Islet precursor cell (in vitro differentiated cells): ENCODE measurements around the gene VRTN.
"Not testable (repeated sequence)": the region's sequence is repeated elsewhere in the genome, so short reads cannot be mapped to it uniquely, and the experiment has no call there.

ENCODE experiments used
- DNase-seq: peaks from one replicate; pipeline ENCODE4 v3.0.0-alpha.2; 2018

The VRTN gene

GRCh38 chr14:74349757-74350156 lies 1.5 kb downstream of the VRTN start:
- DNase-seq = no peak

GRCh38 chr14:74350211-74350927 lies 2.1 kb downstream of the VRTN start:
- no peak for DNase-seq

DNA sequence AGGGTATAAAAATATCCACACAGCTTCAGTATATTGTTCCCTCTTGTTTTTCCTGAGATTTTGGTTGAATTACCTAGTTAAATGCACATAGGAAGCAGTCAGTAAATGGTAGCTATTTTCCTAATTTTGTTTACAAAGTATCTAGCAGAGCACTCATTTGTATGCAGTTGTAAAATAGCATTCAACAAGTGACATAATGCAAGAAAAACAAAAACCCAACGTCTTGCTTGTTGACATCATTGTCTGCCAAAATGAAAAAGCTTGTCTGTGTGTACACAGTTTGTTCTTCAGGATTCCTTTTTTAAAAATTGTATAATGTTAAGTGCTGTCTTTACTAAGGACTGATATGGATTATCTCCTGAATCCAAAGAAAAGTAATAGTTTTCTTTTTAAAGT lies 2.7 kb downstream of the VRTN start:
- DNase-seq = no peak

- no peak for DNase-seq
Observed at GRCh38 chr14:74356892-74357575, 8.8 kb downstream of the VRTN start.

GRCh38 chr14:74357585-74357984 lies 9.3 kb downstream of the VRTN start:
- no peak for DNase-seq

DNA sequence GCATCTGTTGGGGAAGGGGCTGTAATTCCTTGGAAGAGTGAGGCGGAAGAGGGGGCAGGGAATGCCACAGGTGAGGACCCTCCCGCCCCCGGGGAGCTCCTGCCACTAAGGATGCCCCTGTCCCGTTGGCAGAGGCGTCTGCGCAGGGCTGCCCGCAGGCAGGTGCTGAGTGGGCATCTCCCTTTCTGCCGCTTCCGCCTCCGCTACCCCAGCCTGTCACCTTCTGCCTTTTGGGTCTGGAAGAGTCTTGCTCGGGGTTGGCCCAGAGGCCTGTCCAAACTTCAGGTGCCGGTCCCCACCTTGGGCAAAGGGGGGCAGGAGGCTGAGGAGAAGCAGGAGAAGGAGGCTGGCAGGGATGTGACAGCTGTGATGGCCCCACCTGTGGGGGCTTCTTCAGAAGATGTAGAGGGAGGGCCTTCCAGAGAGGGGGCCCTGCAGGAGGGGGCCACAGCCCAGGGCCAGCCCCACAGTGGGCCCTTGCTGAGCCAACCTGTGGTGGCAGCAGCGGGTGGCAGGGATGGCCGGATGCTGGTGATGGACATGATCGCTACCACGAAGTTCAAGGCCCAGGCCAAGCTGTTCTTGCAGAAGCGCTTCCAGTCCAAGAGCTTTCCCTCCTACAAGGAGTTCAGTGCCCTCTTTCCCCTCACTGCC lies 10.0 kb downstream of the VRTN start:
- DNase-seq = no peak

- no peak for DNase-seq
Observed at GRCh38 chr14:74360163-74360562, 11.9 kb downstream of the VRTN start.

- DNase-seq = peak; percentile 90
Observed at GRCh38 chr14:74362361-74362915, 14.2 kb downstream of the VRTN start.

GRCh38 chr14:74364271-74364880 lies 16.1 kb downstream of the VRTN start:
- no peak for DNase-seq

DNA sequence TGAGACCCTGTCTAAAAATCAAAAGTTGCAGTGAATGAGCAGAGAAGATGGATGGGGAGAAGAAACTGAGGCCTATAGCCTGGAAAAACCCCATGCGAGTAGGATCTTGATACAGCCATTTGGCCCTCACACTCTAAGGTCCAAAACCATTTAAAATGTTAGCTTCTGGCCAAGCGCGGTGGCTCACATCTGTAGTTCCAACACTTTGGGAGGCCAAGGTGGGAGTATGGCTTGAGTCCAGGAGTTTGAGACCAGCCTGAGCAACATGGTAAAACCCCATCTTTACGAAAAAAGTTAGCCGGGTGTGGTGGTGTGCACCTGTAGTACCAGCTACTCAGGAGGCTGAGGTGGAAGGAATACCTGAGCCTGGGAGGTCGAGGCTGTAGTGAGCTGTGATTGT lies 19.8 kb downstream of the VRTN start:
- peak; percentile 9 for DNase-seq

- DNase-seq = peak; percentile 31
Observed at GRCh38 chr14:74368441-74368840, 20.2 kb downstream of the VRTN start.

DNA sequence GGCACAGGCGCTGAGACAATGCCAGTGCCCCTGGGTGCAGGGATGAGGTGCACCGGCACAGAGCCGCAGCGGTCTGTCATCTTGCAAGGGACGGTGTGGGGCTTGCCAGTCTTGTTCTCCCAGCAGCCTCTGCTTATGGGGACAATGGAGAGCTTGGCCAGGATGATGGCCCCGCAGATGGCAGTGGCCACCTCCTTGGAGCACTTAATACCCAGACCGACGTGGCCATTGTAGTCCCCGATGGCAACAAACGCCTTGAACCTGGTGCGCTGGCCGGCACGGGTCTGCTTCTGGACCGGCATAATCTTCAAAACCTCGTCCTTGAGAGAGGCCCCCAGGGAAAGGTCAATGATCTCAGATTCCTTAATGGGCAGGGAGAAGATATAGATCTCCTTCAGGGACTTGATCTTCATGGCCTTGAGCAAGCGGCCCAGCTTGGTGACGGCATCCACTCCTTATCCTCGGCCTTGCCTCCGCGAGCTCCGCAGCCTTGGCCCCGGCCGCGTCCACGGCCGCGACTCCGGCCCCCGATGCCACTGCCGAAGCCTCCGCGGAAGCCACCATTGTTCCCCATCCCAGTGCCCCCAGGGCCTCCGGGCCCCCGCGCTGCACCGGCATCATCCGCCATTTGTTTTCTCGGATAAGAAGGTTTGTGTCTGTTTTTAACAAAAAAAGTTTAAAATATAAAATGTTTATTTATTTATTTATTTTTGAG lies 29.9 kb downstream of the VRTN start:
- DNase-seq = no peak

GRCh38 chr14:74380172-74380571 lies 31.9 kb downstream of the VRTN start:
- DNase-seq = no peak

- no peak for DNase-seq
Observed at GRCh38 chr14:74380845-74381244, 32.6 kb downstream of the VRTN start.

GRCh38 chr14:74381571-74381970 lies 33.3 kb downstream of the VRTN start:
- DNase-seq = not testable (repeated sequence)

GRCh38 chr14:74382231-74382630 lies 34.0 kb downstream of the VRTN start:
- no peak for DNase-seq

GRCh38 chr14:74389980-74390379 lies 41.7 kb downstream of the VRTN start:
- DNase-seq = peak; percentile 30

- DNase-seq = not testable (repeated sequence)
Observed at GRCh38 chr14:74390505-74390904, 42.2 kb downstream of the VRTN start.

- DNase-seq = no peak
Observed at GRCh38 chr14:74391479-74391878, 43.2 kb downstream of the VRTN start.

DNA sequence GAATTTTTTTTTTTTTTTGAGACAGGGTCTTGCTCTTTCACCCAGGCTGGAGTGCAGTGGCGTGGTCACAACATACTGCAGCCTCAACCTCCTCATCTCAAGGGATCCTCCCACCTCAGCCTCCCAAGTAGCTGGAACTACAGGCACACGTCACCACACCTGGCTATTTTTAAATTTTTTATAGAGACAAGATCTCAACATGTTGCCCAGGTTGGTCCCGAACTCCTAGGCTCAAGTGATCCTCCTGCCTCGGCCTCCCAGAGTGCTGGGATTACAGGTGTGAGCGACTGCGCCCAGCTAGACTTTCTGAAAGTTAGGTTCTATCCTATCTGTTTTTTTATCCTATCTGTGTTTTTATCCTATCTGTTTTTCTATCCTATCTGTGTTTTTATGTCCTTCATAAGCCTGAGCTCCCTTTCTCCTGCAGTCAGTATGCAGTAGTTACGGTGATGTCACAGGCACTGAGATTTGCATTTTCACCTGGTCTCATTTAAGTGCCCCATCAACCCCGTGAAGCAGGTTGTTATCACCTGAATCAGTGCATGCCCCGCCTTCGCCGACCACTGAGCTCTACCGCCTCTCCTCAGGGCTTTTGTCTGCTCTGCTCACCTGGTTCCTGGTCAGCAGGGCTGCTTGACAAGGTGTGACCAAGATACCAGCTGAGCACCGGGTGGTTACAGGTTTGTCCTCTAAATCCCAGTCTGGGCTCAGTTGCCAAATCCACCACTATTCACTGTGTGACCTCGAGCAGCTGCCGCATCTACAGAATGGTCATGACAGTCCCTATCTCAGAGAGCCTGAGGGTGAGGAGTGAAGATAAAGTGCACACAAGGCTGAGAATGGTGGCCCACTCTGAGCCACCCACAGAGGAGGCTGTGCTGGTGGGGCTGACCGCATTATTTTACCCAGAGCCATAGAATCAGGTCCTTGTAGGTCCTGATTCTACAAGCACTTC lies 44.6 kb downstream of the VRTN start:
- DNase-seq = peak; percentile 74

- no peak for DNase-seq
Observed at GRCh38 chr14:74394549-74394948, 46.3 kb downstream of the VRTN start.
